DOHH2 (cell line): ENCODE results near the gene C13orf42.

Source experiments
- H3F3A ChIP-seq: fragments of 200-600 bp; sonication (generic), shearing (Covaris generic); 2 replicates; pipeline ENCODE4 v1.6.0; 2016; ENCODE audit warnings: antibody characterized with exemption, mild to moderate bottlenecking; ENCODE audit not compliant: control insufficient read depth, insufficient read depth
- H3K27ac ChIP-seq: fragments of 200-600 bp; sonication (generic); 2 replicates; pipeline ENCODE4 v1.5.1; 2014; ENCODE audit warnings: low read depth, mild to moderate bottlenecking, low read length, moderate library complexity
- H3K27me3 ChIP-seq: fragments of 200-600 bp; sonication (generic); 2 replicates; pipeline ENCODE4 v1.6.1; 2014; ENCODE audit warnings: mild to moderate bottlenecking, low read length, mixed read lengths; ENCODE audit not compliant: control insufficient read depth
- H3K36me3 ChIP-seq: fragments of 200-600 bp; sonication (generic); 2 replicates; pipeline ENCODE4 v1.6.1; 2014; ENCODE audit warnings: mild to moderate bottlenecking, low read length, moderate library complexity, mixed read lengths; ENCODE audit not compliant: control insufficient read depth
- H3K4me1 ChIP-seq: fragments of 200-600 bp; sonication (generic); 2 replicates; pipeline ENCODE4 v1.6.1; 2014; ENCODE audit warnings: mild to moderate bottlenecking, low read length, mixed read lengths; ENCODE audit not compliant: control insufficient read depth
- H3K4me2 ChIP-seq: fragments of 200-600 bp; sonication (generic); 2 replicates; pipeline ENCODE4 v1.6.0; 2014; ENCODE audit warnings: mild to moderate bottlenecking, low read length, moderate library complexity
- H3K4me3 ChIP-seq: fragments of 200-600 bp; sonication (generic); 2 replicates; pipeline ENCODE4 v1.5.1; 2014; ENCODE audit warnings: mild to moderate bottlenecking, low read length, mixed read lengths
- H3K79me2 ChIP-seq: fragments of 200-600 bp; sonication (generic); 2 replicates; pipeline ENCODE4 v1.6.1; 2014; ENCODE audit warnings: mild to moderate bottlenecking, low read length, mixed read lengths; ENCODE audit not compliant: control insufficient read depth
- H3K9me2 ChIP-seq: fragments of 200-600 bp; sonication (generic); replicated peaks from 2 replicates; pipeline ENCODE4 v1.6.1; 2014; ENCODE audit warnings: mild to moderate bottlenecking, low read length, mixed read lengths; ENCODE audit not compliant: control insufficient read depth
- H3K9me3 ChIP-seq: fragments of 200-600 bp; sonication (generic); 2 replicates; pipeline ENCODE4 v1.6.1; 2014; ENCODE audit warnings: antibody characterized with exemption, low read length, mixed read lengths; ENCODE audit not compliant: control insufficient read depth, insufficient read depth
- H4K20me1 ChIP-seq: fragments of 200-600 bp; sonication (generic); 2 replicates; pipeline ENCODE4 v1.6.0; 2014; ENCODE audit warnings: low read depth, mild to moderate bottlenecking, antibody characterized with exemption, low read length, moderate library complexity; ENCODE audit not compliant: control insufficient read depth, insufficient read depth
- EZH2phosphoT487 ChIP-seq: fragments of 200-600 bp; sonication (generic); IDR thresholded peaks from 2 replicates; pipeline ENCODE4 v1.6.1; 2017; ENCODE audit warnings: borderline replicate concordance, mild to moderate bottlenecking, antibody characterized with exemption, low read length, moderate library complexity, mixed read lengths
- TF ChIP-seq, protein P1 (sequence below): fragments of 200-600 bp; sonication (generic); IDR thresholded peaks from one replicate; pipeline ENCODE4 v1.5.1; 2014; ENCODE audit warnings: antibody characterized with exemption, mild to moderate bottlenecking, low read depth, low read length; ENCODE audit not compliant: poor library complexity, severe bottlenecking

The C13orf42 gene

DNA sequence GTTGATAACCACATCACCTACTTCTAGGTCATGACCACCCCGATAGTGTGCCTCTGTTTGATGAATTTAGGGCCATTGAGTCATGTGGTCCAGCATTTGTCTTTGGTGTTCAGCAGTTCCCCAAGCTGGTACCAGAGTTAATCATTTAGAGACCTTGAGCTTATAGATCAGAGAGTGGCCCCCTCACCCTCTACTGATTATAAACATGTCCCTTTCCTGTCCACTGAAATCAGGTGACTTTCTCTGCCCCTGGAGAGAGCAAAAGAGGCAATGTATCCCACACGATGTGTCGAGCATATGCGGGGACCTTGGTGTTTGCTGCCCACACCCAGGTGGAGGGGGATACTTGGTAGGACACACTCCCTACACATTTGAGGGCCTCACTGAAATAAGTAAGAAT lies 46.3 kb downstream of the C13orf42 start:
- H3F3A ChIP-seq, result no peaks in the 10 kb centered on the region
- no peaks in the 10 kb centered on the region for H4K20me1 ChIP-seq
- TF ChIP-seq EZH2phosphoT487, result no peak
- TF ChIP-seq, protein P1, sequence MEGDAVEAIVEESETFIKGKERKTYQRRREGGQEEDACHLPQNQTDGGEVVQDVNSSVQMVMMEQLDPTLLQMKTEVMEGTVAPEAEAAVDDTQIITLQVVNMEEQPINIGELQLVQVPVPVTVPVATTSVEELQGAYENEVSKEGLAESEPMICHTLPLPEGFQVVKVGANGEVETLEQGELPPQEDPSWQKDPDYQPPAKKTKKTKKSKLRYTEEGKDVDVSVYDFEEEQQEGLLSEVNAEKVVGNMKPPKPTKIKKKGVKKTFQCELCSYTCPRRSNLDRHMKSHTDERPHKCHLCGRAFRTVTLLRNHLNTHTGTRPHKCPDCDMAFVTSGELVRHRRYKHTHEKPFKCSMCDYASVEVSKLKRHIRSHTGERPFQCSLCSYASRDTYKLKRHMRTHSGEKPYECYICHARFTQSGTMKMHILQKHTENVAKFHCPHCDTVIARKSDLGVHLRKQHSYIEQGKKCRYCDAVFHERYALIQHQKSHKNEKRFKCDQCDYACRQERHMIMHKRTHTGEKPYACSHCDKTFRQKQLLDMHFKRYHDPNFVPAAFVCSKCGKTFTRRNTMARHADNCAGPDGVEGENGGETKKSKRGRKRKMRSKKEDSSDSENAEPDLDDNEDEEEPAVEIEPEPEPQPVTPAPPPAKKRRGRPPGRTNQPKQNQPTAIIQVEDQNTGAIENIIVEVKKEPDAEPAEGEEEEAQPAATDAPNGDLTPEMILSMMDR, result no peak
- no peak overlapping the region for H3K27ac ChIP-seq
- peaks cover 10% of the 10 kb centered on the region; the same call in 1 of the 2 replicates for H3K27me3 ChIP-seq
- no peaks in the 10 kb centered on the region for H3K79me2 ChIP-seq
- H3K36me3 ChIP-seq, result no peaks in the 10 kb centered on the region
- no peaks in the 10 kb centered on the region for H3K9me2 ChIP-seq
- H3K4me3 ChIP-seq, result no peak overlapping the region
- peaks cover 4% of the 10 kb centered on the region for H3K4me1 ChIP-seq
- no peak overlapping the region for H3K4me2 ChIP-seq
- H3K9me3 ChIP-seq, result no peaks in the 10 kb centered on the region

DNA sequence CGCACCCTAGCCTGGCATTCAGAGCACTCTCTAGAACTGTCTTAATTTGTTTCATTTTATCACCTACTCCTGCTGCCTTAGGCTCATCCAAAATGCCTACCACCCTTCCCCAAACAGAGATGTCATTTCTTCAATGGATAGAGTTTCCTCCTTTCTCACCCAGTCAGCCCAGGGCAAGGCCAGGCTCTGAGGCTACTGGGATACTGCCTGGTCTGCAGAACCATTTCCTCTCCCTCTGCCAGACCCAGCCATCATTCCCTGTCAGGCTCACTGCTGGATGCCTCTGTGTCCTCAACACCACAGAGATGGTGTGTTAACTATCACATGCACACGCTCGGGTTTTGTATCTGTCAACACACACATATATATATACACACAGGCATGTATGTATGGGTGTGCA lies 47.2 kb downstream of the C13orf42 start:
- Histone ChIP-seq H3K4me2 (no peak overlapping the region), H3K36me3 (no peaks in the 10 kb centered on the region), H3K27ac (no peak overlapping the region), H3K79me2 (no peaks in the 10 kb centered on the region), H3K4me3 (no peak overlapping the region), H3K4me1 (no peaks in the 10 kb centered on the region), H3K27me3 (peaks cover 10% of the 10 kb centered on the region; the same call in 1 of the 2 replicates), H3K9me3 (no peaks in the 10 kb centered on the region), H4K20me1 (no peaks in the 10 kb centered on the region), H3F3A (no peaks in the 10 kb centered on the region), H3K9me2 (no peaks in the 10 kb centered on the region)
- TF ChIP-seq EZH2phosphoT487, result no peak
- TF ChIP-seq, protein P1, result no peak

DNA sequence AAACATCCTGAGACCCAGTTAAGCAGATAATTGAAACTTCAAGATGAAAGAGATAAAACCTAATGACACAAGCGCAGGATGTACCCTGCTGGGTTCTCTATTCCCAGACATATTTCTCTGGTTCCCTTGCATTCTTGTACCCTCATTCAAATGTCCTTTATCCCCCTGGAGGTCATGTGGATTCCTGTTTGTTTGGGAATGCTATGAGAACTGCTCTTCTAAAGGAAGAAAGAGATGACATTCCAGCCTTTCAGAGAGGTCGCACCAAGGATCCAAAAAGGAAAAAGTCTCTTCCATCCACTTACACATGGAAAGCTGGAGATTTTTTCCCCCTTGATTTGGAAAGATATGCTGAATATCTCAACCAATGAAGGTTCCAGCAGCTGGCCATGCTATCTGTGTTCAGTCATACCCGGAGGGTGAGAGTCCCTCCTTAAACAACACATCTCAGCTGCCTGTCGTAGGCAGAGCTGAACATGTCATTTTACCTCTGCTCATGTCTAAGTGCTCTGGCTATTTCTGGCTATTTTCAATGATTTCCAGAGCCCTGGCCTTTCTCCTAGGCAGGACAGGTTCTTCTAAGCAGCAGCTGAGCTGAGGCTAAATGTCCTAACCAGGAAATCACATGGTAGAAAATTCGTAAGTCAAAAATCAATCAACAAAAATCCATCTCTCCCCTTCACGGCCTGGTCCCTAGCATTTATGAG lies 52.5 kb downstream of the C13orf42 start:
- Histone ChIP-seq H3K79me2 (no peaks in the 10 kb centered on the region), H3K4me3 (no peak overlapping the region), H3K27ac (no peak overlapping the region), H3K9me2 (no peaks in the 10 kb centered on the region), H3K4me2 (no peak overlapping the region), H4K20me1 (no peaks in the 10 kb centered on the region), H3K4me1 (0 out of 2 replicates have a peak, but pooled peaks cover 3% of the 10 kb centered on the region), H3K9me3 (no peaks in the 10 kb centered on the region), H3K27me3 (no peaks in the 10 kb centered on the region), H3K36me3 (no peaks in the 10 kb centered on the region), H3F3A (no peaks in the 10 kb centered on the region)
- no peak for TF ChIP-seq EZH2phosphoT487
- TF ChIP-seq, protein P1, result no peak
